K562 (cell line): ENCODE measurements around the gene PRMT3. TPM values are rescaled to one million over a fixed set of nuclear protein-coding genes. Genes with fewer than 3 reads are reported as not detected.
A peak's percentile ranks its signal among the peaks of the same experiment; 100 is the strongest.

Source experiments
- CHD1 ChIP-seq: fragments of 200-600 bp; sonication (generic); IDR thresholded peaks from one replicate; pipeline ENCODE4 v1.6.1; 2012; ENCODE audit warnings: mild to moderate bottlenecking, moderate library complexity, low read length, inconsistent platforms
- DIDO1 ChIP-seq: fragments of 450-650 bp; IDR thresholded peaks from 2 replicates; pipeline ENCODE4 v1.6.1; 2016; ENCODE audit warnings: low read depth, missing biosample characterization, missing genetic modification characterization
- ESRRB ChIP-seq: fragments of 250-450 bp; sonication (Bioruptor Pico); IDR thresholded peaks from 2 replicates; pipeline ENCODE4 v1.5.0; 2020; ENCODE audit warnings: mild to moderate bottlenecking, moderate library complexity, borderline replicate concordance
- LEF1 ChIP-seq: fragments of 450-650 bp; IDR thresholded peaks from 2 replicates; pipeline ENCODE4 v1.6.1; 2016; ENCODE audit warnings: mild to moderate bottlenecking
- SRSF9 ChIP-seq: fragments of 200-400 bp; formaldehyde crosslinking; IDR thresholded peaks from 2 replicates; pipeline ENCODE4 v1.6.1; 2017; ENCODE audit warnings: low read depth, low read length, borderline replicate concordance
- XRCC4 ChIP-seq: IDR thresholded peaks from one replicate; pipeline ENCODE4 v1.6.1; 2011; ENCODE audit not compliant: insufficient read depth, insufficient read length; ENCODE audit errors: extremely low read depth
- XRCC5 ChIP-seq: fragments of 200-400 bp; formaldehyde crosslinking; IDR thresholded peaks from 2 replicates; pipeline ENCODE4 v1.6.1; 2017; ENCODE audit warnings: low read depth, mild to moderate bottlenecking, low read length
- YBX1 ChIP-seq: fragments of 450-650 bp; IDR thresholded peaks from 2 replicates; pipeline ENCODE4 v1.7.1; 2016; ENCODE audit warnings: mild to moderate bottlenecking
- ZNF184 ChIP-seq: sonication (generic); formaldehyde crosslinking; IDR thresholded peaks from 2 replicates; pipeline ENCODE4 v1.5.0; 2020; ENCODE audit warnings: missing genetic modification reagents
- ZNF274 ChIP-seq: IDR thresholded peaks from 2 replicates; pipeline ENCODE4 v1.6.1; 2011; ENCODE audit warnings: low read depth, mild to moderate bottlenecking, low read length, moderate library complexity, borderline replicate concordance
- polyA plus RNA-seq, 8 experiments: library from polyadenylated mRNA; depleted of rRNA in 4 of 8; stranded (reverse) in 5 of 8; unstranded in 3 of 8; fragments of >200 nt; fragmentation: Nextera tagmentation in 2 of 8; fragmentation: Illumina TruSeq in 1 of 8; extraction: Ambion mirVana in 2 of 8; extraction: Trizol in 1 of 8; gene quantifications; 2 replicates each; pipeline versions ENCODE4 v1.2.1 to v1.2.3, GENCODE V29; 2011 to 2014; ENCODE audit warnings: inconsistent platforms in 1 of 8, missing spikeins in 1 of 8
- total RNA-seq, 7 experiments: library from RNA; depleted of rRNA in 6 of 7; stranded (reverse); fragments of >200 nt in 6 of 7; fragmentation: Illumina TruSeq in 2 of 7; extraction: Trizol in 2 of 7; gene quantifications; 2 replicates each; pipeline versions ENCODE4 v1.2.1 to v1.2.3, GENCODE V29; 2011 to 2021; ENCODE audit warnings: low replicate concordance in 1 of 7
- TF ChIP-seq, protein P1 (sequence below): fragments of 450-650 bp; formaldehyde crosslinking; IDR thresholded peaks from 2 replicates; pipeline ENCODE4 v1.4.0; 2020; ENCODE audit warnings: mild to moderate bottlenecking, moderate library complexity
- TF ChIP-seq, protein P2 (sequence below), 2 experiments: fragments of 450-650 bp; formaldehyde crosslinking in 1 of 2; IDR thresholded peaks; 2 replicates each; pipeline versions ENCODE4 v1.4.0 to v1.6.1; 2014 to 2020; ENCODE audit warnings: mild to moderate bottlenecking in 2 of 2, borderline replicate concordance in 1 of 2, low read depth in 1 of 2
- TF ChIP-seq, protein P3 (sequence below): fragments of 150-350 bp; IDR thresholded peaks from 2 replicates; pipeline ENCODE4 v1.6.1; 2014; ENCODE audit warnings: low read depth, mild to moderate bottlenecking, low read length, borderline replicate concordance

PRMT3 gene
- total and polyA plus RNA-seq, 9 of the 15 experiments (the other 6 are each of a cell fraction or from before 2014, with no cell fraction given), result 24.0 to 62.1 (median 44.7) TPM

DNA sequence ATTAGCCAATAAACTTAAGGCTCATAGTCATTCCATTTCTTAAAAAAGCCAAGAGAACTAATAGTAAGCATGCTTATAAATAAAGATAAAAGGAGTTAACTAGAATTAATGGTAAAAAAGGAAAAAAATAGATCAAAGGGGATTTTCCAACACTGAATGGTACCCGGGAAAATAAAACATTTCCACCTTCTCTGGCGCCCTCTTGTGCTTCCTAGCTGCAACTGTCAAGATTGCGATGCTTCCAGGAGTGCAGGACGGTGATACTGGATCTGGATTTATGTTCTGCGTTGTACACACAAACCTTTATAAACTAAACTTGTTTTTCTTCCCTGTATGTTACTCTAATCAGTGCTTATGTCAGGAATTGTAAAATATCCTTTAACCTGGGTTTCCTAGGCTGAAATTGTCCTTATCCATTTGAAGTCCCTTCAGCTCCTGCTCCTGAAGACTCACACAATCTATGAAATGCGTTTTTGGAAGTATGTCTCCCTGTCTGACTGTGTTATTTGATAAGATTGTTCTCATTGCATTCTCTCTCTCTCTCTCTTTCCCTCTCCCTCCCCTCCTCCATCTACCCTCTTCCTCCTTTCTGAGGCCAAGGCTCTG lies 33.6 kb upstream of the PRMT3 start (continued):
- TF ChIP-seq, protein P1, sequence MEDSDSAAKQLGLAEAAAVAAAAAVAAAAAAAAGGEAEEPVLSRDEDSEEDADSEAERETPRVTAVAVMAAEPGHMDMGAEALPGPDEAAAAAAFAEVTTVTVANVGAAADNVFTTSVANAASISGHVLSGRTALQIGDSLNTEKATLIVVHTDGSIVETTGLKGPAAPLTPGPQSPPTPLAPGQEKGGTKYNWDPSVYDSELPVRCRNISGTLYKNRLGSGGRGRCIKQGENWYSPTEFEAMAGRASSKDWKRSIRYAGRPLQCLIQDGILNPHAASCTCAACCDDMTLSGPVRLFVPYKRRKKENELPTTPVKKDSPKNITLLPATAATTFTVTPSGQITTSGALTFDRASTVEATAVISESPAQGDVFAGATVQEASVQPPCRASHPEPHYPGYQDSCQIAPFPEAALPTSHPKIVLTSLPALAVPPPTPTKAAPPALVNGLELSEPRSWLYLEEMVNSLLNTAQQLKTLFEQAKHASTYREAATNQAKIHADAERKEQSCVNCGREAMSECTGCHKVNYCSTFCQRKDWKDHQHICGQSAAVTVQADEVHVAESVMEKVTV (CRISPR knock-in tag), result peak; percentile 48
- TF ChIP-seq SRSF9 (no peak), ZNF274 (no peak), YBX1 (no peak), XRCC4 (no peak), LEF1 (0 out of 2 replicates have a peak, but pooled peaks have one; percentile 68), ZNF184 (CRISPR knock-in tag) (no peak), DIDO1 (tag) (no peak), XRCC5 (0 out of 2 replicates have a peak, but pooled peaks have one; percentile 29), ESRRB (CRISPR knock-in tag) (no peak), CHD1 (no peak)
- TF ChIP-seq, protein P2, sequence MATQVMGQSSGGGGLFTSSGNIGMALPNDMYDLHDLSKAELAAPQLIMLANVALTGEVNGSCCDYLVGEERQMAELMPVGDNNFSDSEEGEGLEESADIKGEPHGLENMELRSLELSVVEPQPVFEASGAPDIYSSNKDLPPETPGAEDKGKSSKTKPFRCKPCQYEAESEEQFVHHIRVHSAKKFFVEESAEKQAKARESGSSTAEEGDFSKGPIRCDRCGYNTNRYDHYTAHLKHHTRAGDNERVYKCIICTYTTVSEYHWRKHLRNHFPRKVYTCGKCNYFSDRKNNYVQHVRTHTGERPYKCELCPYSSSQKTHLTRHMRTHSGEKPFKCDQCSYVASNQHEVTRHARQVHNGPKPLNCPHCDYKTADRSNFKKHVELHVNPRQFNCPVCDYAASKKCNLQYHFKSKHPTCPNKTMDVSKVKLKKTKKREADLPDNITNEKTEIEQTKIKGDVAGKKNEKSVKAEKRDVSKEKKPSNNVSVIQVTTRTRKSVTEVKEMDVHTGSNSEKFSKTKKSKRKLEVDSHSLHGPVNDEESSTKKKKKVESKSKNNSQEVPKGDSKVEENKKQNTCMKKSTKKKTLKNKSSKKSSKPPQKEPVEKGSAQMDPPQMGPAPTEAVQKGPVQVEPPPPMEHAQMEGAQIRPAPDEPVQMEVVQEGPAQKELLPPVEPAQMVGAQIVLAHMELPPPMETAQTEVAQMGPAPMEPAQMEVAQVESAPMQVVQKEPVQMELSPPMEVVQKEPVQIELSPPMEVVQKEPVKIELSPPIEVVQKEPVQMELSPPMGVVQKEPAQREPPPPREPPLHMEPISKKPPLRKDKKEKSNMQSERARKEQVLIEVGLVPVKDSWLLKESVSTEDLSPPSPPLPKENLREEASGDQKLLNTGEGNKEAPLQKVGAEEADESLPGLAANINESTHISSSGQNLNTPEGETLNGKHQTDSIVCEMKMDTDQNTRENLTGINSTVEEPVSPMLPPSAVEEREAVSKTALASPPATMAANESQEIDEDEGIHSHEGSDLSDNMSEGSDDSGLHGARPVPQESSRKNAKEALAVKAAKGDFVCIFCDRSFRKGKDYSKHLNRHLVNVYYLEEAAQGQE (IDR thresholded peaks at IDR 0.05; ENCODE audit: borderline replicate concordance), result peak; percentile 25; the same call in 1 of the 2 replicates
- TF ChIP-seq, protein P2 (CRISPR knock-in tag; IDR thresholded peaks at IDR 0.05; ENCODE audit: low read depth), result no peak
- TF ChIP-seq, protein P3, sequence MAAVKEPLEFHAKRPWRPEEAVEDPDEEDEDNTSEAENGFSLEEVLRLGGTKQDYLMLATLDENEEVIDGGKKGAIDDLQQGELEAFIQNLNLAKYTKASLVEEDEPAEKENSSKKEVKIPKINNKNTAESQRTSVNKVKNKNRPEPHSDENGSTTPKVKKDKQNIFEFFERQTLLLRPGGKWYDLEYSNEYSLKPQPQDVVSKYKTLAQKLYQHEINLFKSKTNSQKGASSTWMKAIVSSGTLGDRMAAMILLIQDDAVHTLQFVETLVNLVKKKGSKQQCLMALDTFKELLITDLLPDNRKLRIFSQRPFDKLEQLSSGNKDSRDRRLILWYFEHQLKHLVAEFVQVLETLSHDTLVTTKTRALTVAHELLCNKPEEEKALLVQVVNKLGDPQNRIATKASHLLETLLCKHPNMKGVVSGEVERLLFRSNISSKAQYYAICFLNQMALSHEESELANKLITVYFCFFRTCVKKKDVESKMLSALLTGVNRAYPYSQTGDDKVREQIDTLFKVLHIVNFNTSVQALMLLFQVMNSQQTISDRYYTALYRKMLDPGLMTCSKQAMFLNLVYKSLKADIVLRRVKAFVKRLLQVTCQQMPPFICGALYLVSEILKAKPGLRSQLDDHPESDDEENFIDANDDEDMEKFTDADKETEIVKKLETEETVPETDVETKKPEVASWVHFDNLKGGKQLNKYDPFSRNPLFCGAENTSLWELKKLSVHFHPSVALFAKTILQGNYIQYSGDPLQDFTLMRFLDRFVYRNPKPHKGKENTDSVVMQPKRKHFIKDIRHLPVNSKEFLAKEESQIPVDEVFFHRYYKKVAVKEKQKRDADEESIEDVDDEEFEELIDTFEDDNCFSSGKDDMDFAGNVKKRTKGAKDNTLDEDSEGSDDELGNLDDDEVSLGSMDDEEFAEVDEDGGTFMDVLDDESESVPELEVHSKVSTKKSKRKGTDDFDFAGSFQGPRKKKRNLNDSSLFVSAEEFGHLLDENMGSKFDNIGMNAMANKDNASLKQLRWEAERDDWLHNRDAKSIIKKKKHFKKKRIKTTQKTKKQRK, result no peak
